ENCODE results near the gene GNG4.

The GNG4 gene

GRCh38 chr1:235567812-235568503 is 81.6 kb downstream of the GNG4 start:
- H3K4me3 ChIP-seq (ENCODE audit: low read length), result no peak overlapping the region
- DNase-seq (ENCODE audit: low read depth), result no peak
- TF ChIP-seq CTCF (conservative IDR thresholded peaks at IDR 0.05; ENCODE audit: low read length), result no peak

- DNase-seq (ENCODE audit: low read depth), result no peak
- TF ChIP-seq CTCF (conservative IDR thresholded peaks at IDR 0.05; ENCODE audit: low read length), result no peak
- no peak overlapping the region for H3K4me3 ChIP-seq (ENCODE audit: low read length)
Observed at GRCh38 chr1:235566084-235566483, 83.5 kb downstream of the GNG4 start.

GRCh38 chr1:235563513-235564061 is 86.0 kb downstream of the GNG4 start:
- no peak for DNase-seq (ENCODE audit: low read depth)
- no peak overlapping the region for H3K4me3 ChIP-seq (ENCODE audit: low read length)
- TF ChIP-seq CTCF (conservative IDR thresholded peaks at IDR 0.05; ENCODE audit: low read length), result no peak

- no peak for TF ChIP-seq CTCF (conservative IDR thresholded peaks at IDR 0.05; ENCODE audit: low read length)
- no peak for DNase-seq (ENCODE audit: low read depth)
- H3K4me3 ChIP-seq (ENCODE audit: low read length), result no peak overlapping the region
Observed at GRCh38 chr1:235562589-235562988, 87.0 kb downstream of the GNG4 start.

GRCh38 chr1:235558621-235559169 is 90.9 kb downstream of the GNG4 start:
- TF ChIP-seq CTCF (conservative IDR thresholded peaks at IDR 0.05; ENCODE audit: low read length), result no peak
- DNase-seq (ENCODE audit: low read depth), result no peak
- no peak overlapping the region for H3K4me3 ChIP-seq (ENCODE audit: low read length)

- DNase-seq (ENCODE audit: low read depth), result no peak
- no peak for TF ChIP-seq CTCF (conservative IDR thresholded peaks at IDR 0.05; ENCODE audit: low read length)
- no peak overlapping the region for H3K4me3 ChIP-seq (ENCODE audit: low read length)
Observed at GRCh38 chr1:235557495-235557894, 92.1 kb downstream of the GNG4 start.

GRCh38 chr1:235556807-235557206 is 92.8 kb downstream of the GNG4 start:
- TF ChIP-seq CTCF (conservative IDR thresholded peaks at IDR 0.05; ENCODE audit: low read length), result no peak
- no peak overlapping the region for H3K4me3 ChIP-seq (ENCODE audit: low read length)
- no peak for DNase-seq (ENCODE audit: low read depth)
